Lower leg skin (tissue), 3 donors: ENCODE measurements around the gene LIPK.

Experiments
- POLR2A ChIP-seq, 2 donors: fragments of 450-650 bp; IDR thresholded peaks; one replicate each; pipeline ENCODE4 v1.6.1; 2016 to 2017; ENCODE audit warnings: antibody characterized with exemption in 2 of 2, mild to moderate bottlenecking in 1 of 2, moderate library complexity in 1 of 2
- TF ChIP-seq, protein P1 (sequence below), 3 donors: fragments of 450-650 bp; IDR thresholded peaks; one replicate each; pipeline ENCODE4 v1.5.1; 2016; ENCODE audit warnings: antibody characterized with exemption in 3 of 3, mild to moderate bottlenecking in 3 of 3, moderate library complexity in 2 of 3

DNA sequence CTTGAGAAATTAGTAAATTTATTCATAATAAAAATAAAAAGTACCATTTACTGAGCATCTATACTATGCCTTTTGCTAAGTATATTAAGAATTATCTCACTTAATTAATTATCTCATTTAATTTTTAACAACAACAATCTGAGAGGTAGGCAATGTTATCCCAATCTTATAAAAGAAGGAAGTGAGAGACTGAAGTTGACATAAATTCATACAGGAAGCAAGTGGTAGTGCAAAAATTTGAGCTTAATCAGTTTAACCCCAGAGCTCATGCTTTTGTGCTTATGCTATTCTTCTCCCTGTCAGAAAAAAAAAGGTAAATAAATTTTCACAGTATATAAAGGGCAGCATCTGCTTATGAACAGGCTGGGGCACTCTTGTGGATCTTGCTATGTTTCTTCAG is 44.5 kb upstream of the LIPK start:
- TF ChIP-seq, protein P1, sequence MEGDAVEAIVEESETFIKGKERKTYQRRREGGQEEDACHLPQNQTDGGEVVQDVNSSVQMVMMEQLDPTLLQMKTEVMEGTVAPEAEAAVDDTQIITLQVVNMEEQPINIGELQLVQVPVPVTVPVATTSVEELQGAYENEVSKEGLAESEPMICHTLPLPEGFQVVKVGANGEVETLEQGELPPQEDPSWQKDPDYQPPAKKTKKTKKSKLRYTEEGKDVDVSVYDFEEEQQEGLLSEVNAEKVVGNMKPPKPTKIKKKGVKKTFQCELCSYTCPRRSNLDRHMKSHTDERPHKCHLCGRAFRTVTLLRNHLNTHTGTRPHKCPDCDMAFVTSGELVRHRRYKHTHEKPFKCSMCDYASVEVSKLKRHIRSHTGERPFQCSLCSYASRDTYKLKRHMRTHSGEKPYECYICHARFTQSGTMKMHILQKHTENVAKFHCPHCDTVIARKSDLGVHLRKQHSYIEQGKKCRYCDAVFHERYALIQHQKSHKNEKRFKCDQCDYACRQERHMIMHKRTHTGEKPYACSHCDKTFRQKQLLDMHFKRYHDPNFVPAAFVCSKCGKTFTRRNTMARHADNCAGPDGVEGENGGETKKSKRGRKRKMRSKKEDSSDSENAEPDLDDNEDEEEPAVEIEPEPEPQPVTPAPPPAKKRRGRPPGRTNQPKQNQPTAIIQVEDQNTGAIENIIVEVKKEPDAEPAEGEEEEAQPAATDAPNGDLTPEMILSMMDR (IDR thresholded peaks at IDR 0.05), result no peak
- no peak for TF ChIP-seq POLR2A (IDR thresholded peaks at IDR 0.05)
